Activated naive CD8-positive, alpha-beta T cell treated with anti-CD3 and anti-CD28 coated beads for 36 hours (primary cell): ENCODE data around the gene LARGE1. TPM values are rescaled to one million over a fixed set of nuclear protein-coding genes. Genes with fewer than 3 reads are reported as not detected.

Experiments used
- DNase-seq: peaks from one replicate; pipeline ENCODE4 v3.0.0; 2021
- H3K27ac Mint-ChIP-seq: one replicate; pipeline ENCODE4 v1.8.0; 2022; ENCODE audit warnings: mild to moderate bottlenecking, moderate library complexity, mixed read lengths
- H3K27me3 Mint-ChIP-seq: one replicate; pipeline ENCODE4 v1.8.0; 2022; ENCODE audit warnings: mild to moderate bottlenecking, mixed read lengths
- H3K36me3 Mint-ChIP-seq: one replicate; pipeline ENCODE4 v1.8.0; 2021; ENCODE audit warnings: mild to moderate bottlenecking, mixed read lengths
- H3K4me1 Mint-ChIP-seq: one replicate; pipeline ENCODE4 v1.8.0; 2021; ENCODE audit warnings: mixed read lengths
- H3K4me3 Mint-ChIP-seq: one replicate; pipeline ENCODE4 v1.8.0; 2022; ENCODE audit warnings: mild to moderate bottlenecking, moderate library complexity, mixed read lengths
- H3K9me3 Mint-ChIP-seq: one replicate; pipeline ENCODE4 v1.8.0; 2022; ENCODE audit warnings: mixed read lengths
- total RNA-seq, 2 experiments: library from RNA; stranded (reverse); gene quantifications; one replicate each; pipeline ENCODE4 v1.2.3, GENCODE V29; 2021

Gene LARGE1
- total RNA-seq, 2 experiments from 2014 or later, result 0.28 to 0.93 TPM

GRCh38 chr22:33786149-33786548, 134.1 kb downstream of the LARGE1 start:
- Mint-ChIP-seq H3K27me3 (no peaks in the 10 kb centered on the region), H3K27ac (no peak overlapping the region), H3K4me3 (no peak overlapping the region), H3K9me3 (peaks cover 17% of the 10 kb centered on the region), H3K4me1 (peaks cover 2% of the 10 kb centered on the region), H3K36me3 (peaks cover 6% of the 10 kb centered on the region)
- no peak for DNase-seq

DNA sequence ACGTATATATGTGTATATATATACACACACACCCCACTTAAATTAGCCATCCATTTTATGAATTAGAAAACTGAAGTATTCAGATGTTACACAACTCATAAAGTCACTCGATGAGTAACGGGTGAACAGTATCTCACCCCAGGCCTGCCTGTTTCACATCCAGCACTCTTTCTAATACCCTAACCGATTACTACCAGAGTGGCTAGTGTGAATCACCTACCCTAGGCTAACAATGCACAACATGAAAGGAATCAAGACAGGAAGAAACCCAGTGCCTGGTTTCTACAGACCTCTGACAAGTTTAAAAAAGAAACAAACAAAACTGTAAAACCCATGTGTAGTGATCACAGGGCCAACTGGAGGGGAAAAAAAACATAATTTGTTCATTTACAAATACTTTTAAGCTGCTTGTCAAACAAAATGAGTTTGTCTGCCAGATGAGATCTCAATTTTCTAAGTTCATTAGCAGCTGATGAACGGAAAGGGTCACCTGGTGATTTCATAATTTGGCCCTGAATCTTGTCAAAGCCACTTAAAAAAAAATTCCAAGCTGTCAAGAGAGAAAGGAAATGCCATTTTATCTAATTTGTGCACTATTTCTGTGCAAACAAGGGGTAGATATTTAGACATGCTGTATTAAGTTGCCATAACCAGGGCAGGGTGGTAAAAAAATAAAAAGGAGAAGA, 134.8 kb downstream of the LARGE1 start:
- H3K27me3 Mint-ChIP-seq, result no peaks in the 10 kb centered on the region
- no peak overlapping the region for H3K27ac Mint-ChIP-seq
- H3K36me3 Mint-ChIP-seq, result peaks cover 5% of the 10 kb centered on the region
- peaks cover 15% of the 10 kb centered on the region for H3K9me3 Mint-ChIP-seq
- DNase-seq, result no peak
- peaks cover 2% of the 10 kb centered on the region for H3K4me1 Mint-ChIP-seq
- H3K4me3 Mint-ChIP-seq, result no peak overlapping the region

GRCh38 chr22:33781411-33781810, 138.9 kb downstream of the LARGE1 start:
- Mint-ChIP-seq H3K9me3 (peaks cover 2% of the 10 kb centered on the region), H3K27me3 (no peaks in the 10 kb centered on the region), H3K4me1 (no peaks in the 10 kb centered on the region), H3K27ac (no peak overlapping the region), H3K4me3 (no peak overlapping the region), H3K36me3 (no peaks in the 10 kb centered on the region)
- no peak for DNase-seq

DNA sequence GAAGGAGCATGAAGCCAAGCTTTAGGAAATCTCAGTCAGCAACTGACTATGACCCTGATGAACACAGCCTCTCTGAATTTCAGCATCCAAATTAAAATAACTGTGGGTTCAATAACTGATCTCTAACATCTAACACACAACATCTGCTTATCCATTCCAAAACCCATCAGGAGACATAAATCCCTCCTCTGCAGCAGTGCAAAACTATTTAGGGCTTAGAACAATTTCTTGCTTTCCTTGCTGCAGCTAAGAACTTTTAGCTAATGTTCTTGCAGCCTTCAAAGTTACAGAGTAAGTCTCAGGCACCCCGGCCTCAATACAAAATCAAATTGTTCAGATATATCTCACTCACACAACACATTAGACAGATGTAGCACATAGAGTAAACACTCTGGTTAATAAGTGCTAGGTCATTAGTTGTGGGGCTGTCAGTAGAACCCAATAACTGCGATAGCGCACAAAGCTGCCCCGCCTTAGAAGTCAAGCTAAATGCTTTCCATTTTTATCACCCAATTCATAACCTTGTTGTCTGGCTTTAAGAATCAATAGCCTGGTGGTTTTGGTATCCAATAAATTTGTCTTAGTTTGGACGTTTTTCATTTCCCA, 139.6 kb downstream of the LARGE1 start:
- no peaks in the 10 kb centered on the region for H3K4me1 Mint-ChIP-seq
- no peak overlapping the region for H3K4me3 Mint-ChIP-seq
- no peak overlapping the region for H3K27ac Mint-ChIP-seq
- no peaks in the 10 kb centered on the region for H3K36me3 Mint-ChIP-seq
- H3K9me3 Mint-ChIP-seq, result peaks cover 2% of the 10 kb centered on the region
- DNase-seq, result no peak
- no peaks in the 10 kb centered on the region for H3K27me3 Mint-ChIP-seq

DNA sequence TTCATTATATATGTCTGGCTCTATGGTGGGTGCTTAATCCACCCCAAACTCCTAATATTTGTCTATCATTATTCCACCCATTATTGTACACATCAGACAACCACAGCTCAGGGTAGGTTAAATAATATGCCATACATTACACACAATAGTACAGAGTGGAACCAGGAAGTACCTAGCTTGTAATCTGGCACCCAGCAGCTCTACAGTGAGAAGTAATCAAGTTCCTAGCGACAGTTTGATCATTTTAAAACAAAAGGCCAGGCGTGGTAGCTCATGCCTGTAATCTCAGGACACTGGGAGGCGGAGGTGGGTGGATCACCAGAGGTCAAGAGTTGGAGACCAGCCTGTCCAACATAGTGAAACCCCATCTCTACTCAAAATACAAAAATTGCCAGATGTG, 141.0 kb downstream of the LARGE1 start:
- H3K4me1 Mint-ChIP-seq, result no peaks in the 10 kb centered on the region
- H3K9me3 Mint-ChIP-seq, result peaks cover 2% of the 10 kb centered on the region
- no peaks in the 10 kb centered on the region for H3K27me3 Mint-ChIP-seq
- no peak overlapping the region for H3K4me3 Mint-ChIP-seq
- no peak overlapping the region for H3K27ac Mint-ChIP-seq
- no peaks in the 10 kb centered on the region for H3K36me3 Mint-ChIP-seq
- no peak for DNase-seq

- H3K27ac Mint-ChIP-seq, result no peak overlapping the region
- H3K4me1 Mint-ChIP-seq, result no peaks in the 10 kb centered on the region
- no peak overlapping the region for H3K4me3 Mint-ChIP-seq
- H3K27me3 Mint-ChIP-seq, result no peaks in the 10 kb centered on the region
- no peaks in the 10 kb centered on the region for H3K9me3 Mint-ChIP-seq
- no peaks in the 10 kb centered on the region for H3K36me3 Mint-ChIP-seq
- DNase-seq, result no peak
These were observed 143.8 kb downstream of the LARGE1 start for GRCh38 chr22:33776491-33776890.

DNA sequence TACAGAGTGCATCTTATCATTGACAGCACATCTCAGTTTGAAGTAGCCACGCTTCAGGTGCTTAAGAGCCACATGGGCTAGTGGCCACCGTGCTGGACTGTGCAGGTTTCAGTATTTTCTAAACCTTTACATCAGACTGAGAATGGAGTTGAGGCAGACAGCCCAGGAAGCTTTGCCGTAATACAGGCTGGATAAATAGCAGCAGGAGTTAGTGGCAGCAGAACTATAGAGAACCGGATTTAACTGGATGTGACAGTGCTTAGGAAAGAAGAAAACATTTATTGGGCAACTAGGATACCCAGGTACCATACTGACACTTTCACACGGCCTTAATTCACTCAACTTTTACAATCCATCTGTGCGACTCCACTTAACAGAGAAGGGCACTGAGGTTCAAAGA, 145.5 kb downstream of the LARGE1 start:
- H3K4me3 Mint-ChIP-seq, result no peak overlapping the region
- H3K27ac Mint-ChIP-seq, result no peak overlapping the region
- no peaks in the 10 kb centered on the region for H3K36me3 Mint-ChIP-seq
- no peaks in the 10 kb centered on the region for H3K9me3 Mint-ChIP-seq
- no peaks in the 10 kb centered on the region for H3K4me1 Mint-ChIP-seq
- no peak for DNase-seq
- H3K27me3 Mint-ChIP-seq, result no peaks in the 10 kb centered on the region

- Mint-ChIP-seq H3K36me3 (no peaks in the 10 kb centered on the region), H3K27me3 (no peaks in the 10 kb centered on the region), H3K27ac (no peak overlapping the region), H3K4me3 (no peak overlapping the region), H3K4me1 (no peaks in the 10 kb centered on the region), H3K9me3 (no peaks in the 10 kb centered on the region)
- no peak for DNase-seq
These were observed 147.5 kb downstream of the LARGE1 start for GRCh38 chr22:33772745-33773144.

GRCh38 chr22:33771136-33771535, 149.1 kb downstream of the LARGE1 start:
- H3K4me3 Mint-ChIP-seq, result no peak overlapping the region
- H3K36me3 Mint-ChIP-seq, result no peaks in the 10 kb centered on the region
- no peak for DNase-seq
- no peak overlapping the region for H3K27ac Mint-ChIP-seq
- no peaks in the 10 kb centered on the region for H3K4me1 Mint-ChIP-seq
- no peaks in the 10 kb centered on the region for H3K27me3 Mint-ChIP-seq
- H3K9me3 Mint-ChIP-seq, result no peaks in the 10 kb centered on the region

DNA sequence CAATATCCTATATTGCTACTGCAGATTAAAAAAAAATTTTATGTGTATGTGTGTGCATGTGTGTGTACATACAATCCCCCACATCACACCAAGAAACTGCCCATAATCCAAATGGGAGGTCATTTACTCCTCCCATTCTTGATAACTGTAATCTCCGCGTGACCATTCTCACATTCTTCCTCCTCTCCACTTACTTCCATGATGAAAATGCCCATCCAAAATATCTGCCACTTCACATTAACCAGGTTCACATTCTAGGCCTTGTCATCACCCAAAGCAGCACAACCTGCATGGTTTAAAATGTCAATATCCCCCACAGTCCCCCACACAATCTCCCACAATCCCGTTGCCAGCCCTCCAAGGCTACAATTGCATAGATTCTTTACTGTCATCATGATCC, 149.6 kb downstream of the LARGE1 start:
- Mint-ChIP-seq H3K27me3 (no peaks in the 10 kb centered on the region), H3K4me3 (no peak overlapping the region), H3K9me3 (no peaks in the 10 kb centered on the region), H3K4me1 (no peaks in the 10 kb centered on the region), H3K36me3 (no peaks in the 10 kb centered on the region), H3K27ac (no peak overlapping the region)
- DNase-seq, result no peak

DNA sequence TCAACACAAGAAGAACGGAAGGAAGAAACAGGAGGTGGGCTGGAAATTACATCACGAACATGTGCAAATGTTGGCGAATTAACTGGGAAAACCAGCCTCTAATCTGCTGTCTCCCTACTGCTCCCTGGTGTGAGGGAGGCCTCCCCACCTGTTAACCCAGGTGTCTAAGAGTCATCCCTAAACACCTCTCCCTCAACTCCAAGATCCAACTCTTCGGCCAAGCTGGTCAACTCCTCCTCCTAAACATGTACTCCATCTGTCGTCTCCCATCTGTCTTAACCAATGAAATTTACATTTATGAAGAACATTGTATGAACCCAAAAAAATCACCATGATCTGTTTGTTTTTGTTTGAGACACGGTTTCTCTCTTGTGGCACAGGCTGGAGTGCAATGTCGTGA, 154.2 kb downstream of the LARGE1 start:
- Mint-ChIP-seq H3K27ac (no peak overlapping the region), H3K9me3 (peaks cover 2% of the 10 kb centered on the region), H3K27me3 (no peaks in the 10 kb centered on the region), H3K4me3 (no peak overlapping the region), H3K4me1 (no peaks in the 10 kb centered on the region), H3K36me3 (no peaks in the 10 kb centered on the region)
- DNase-seq, result no peak

DNA sequence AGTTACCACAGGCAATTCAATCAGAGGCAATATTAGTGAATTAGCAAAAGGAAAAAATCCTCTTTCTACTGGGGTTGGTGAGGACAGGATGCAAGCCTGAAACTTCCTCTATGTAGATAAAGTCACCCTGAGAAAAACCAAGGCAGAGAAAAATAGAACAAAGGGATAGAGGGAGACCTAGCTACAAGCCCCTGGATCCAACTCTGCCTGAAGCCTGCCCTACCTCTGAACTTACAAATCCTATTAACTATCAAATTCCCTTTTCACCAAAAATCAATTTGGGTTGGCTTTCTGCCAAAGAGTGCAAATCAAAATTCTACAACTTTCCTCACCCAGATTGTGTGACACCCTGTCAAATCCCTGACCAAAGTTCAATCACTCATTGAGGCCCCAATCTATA, 161.3 kb downstream of the LARGE1 start:
- Mint-ChIP-seq H3K36me3 (no peaks in the 10 kb centered on the region), H3K27ac (no peak overlapping the region), H3K9me3 (peaks cover 2% of the 10 kb centered on the region), H3K4me3 (no peak overlapping the region), H3K27me3 (peaks cover 7% of the 10 kb centered on the region), H3K4me1 (no peaks in the 10 kb centered on the region)
- no peak for DNase-seq

- Mint-ChIP-seq H3K4me1 (no peaks in the 10 kb centered on the region), H3K27ac (no peak overlapping the region), H3K27me3 (peaks cover 7% of the 10 kb centered on the region), H3K9me3 (peaks cover 3% of the 10 kb centered on the region), H3K36me3 (no peaks in the 10 kb centered on the region), H3K4me3 (no peak overlapping the region)
- no peak for DNase-seq
These were observed 162.3 kb downstream of the LARGE1 start for GRCh38 chr22:33757802-33758483.

GRCh38 chr22:33757041-33757801, 163.1 kb downstream of the LARGE1 start:
- no peak for DNase-seq
- Mint-ChIP-seq H3K9me3 (peaks cover 3% of the 10 kb centered on the region), H3K4me3 (no peak overlapping the region), H3K36me3 (no peaks in the 10 kb centered on the region), H3K27me3 (peaks cover 7% of the 10 kb centered on the region), H3K27ac (no peak overlapping the region), H3K4me1 (no peaks in the 10 kb centered on the region)

DNA sequence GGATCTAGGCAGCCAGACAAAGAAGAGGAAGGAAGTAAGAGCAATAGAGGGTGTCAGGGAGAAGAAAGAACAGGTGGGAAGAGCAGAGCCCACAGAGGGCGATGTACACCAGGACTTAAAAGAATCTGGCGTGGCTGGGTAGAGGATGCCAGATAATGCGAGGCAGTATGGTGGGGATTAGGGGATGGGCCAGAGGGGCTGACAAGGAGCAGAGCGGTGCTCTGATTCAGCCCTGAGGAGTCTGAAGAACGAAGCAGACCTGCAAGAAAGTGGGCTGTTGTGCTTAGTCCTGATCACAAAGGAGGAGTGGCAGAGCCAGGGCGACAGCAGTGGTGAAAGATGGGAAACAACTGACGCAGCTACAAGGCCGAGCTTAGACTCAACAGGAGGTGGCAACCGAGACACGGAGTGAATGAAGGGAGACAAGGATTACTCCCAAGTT, 163.7 kb downstream of the LARGE1 start:
- Mint-ChIP-seq H3K27ac (no peak overlapping the region), H3K27me3 (peaks cover 7% of the 10 kb centered on the region), H3K36me3 (no peaks in the 10 kb centered on the region), H3K4me1 (no peaks in the 10 kb centered on the region), H3K4me3 (no peak overlapping the region), H3K9me3 (peaks cover 3% of the 10 kb centered on the region)
- no peak for DNase-seq
